HepG2 (cell line): Measurements from ENCODE around the gene GFOD1. TPM values are rescaled to one million over a fixed set of nuclear protein-coding genes. Genes with fewer than 3 reads are reported as not detected.

ENCODE experiments used
- ATAC-seq: fragments of 200-7000 bp; cut with Tn5 transposase; 3 replicates; pipeline ENCODE4 v1.9.1; 2020; ENCODE audit warnings: mild to moderate bottlenecking, moderate library complexity
- BruUV-seq: library from RNA; stranded (reverse); fragments of 400-500 nt; replicated peaks from 2 replicates; lab custom pipeline; 2021; lab: Mats Ljungman, UMichigan
- CTCF ChIA-PET: fragments of 300-600 bp; formaldehyde crosslinking; extraction: SDS; loops from one replicate; lab custom pipeline; 2021; ENCODE audit warnings: low total read pairs, inconsistent platforms, low intra/inter-chr PET ratio; lab: Yijun Ruan, JAX
- POLR2A ChIA-PET: fragments of 350-600 bp; sonication (Branson Sonifier 250); formaldehyde crosslinking; loops from one replicate; lab custom pipeline; 2020; ENCODE audit warnings: antibody characterized with exemption, inconsistent platforms; lab: Yijun Ruan, JAX
- DNase-seq: peaks from one replicate; pipeline ENCODE4 v3.0.0-alpha.2; 2015; ENCODE audit warnings: low spot score
- FAIRE-seq: peaks from 3 replicates; lab custom pipeline; 2011; peaks lifted over from hg19 to GRCh38; lab: Jason Lieb, UNC
- H2AFZ ChIP-seq: one replicate; pipeline ENCODE4 v1.6.1; 2011; ENCODE audit warnings: low read length, inconsistent platforms
- H3K27ac ChIP-seq: fragments of 300-600 bp; 3 replicates; pipeline ENCODE4 v1.8.0; 2011; ENCODE audit warnings: mixed run types, mild to moderate bottlenecking, mixed read lengths, low read length, inconsistent platforms; ENCODE audit not compliant: insufficient read depth; ENCODE audit errors: extremely low read length
- H3K27me3 ChIP-seq, 2 experiments: fragments of 200-600 bp in 1 of 2; 2 replicates in 1 of 2; 3 replicates in 1 of 2; pipeline versions ENCODE4 v1.6.0 to v1.8.0; 2011; ENCODE audit warnings: low read length in 2 of 2, mild to moderate bottlenecking in 2 of 2, moderate library complexity in 2 of 2, inconsistent platforms in 1 of 2; ENCODE audit not compliant: insufficient read depth in 2 of 2, control insufficient read depth in 1 of 2
- H3K36me3 ChIP-seq, 2 experiments: fragments of 200-600 bp in 1 of 2; replicated peaks in 1 of 2; 2 replicates in 1 of 2; 3 replicates in 1 of 2; pipeline versions ENCODE4 v1.5.1 to v1.8.0; 2011; ENCODE audit warnings: low read length in 2 of 2, inconsistent platforms in 1 of 2; ENCODE audit not compliant: insufficient read depth in 2 of 2, control insufficient read depth in 1 of 2
- H3K4me1 ChIP-seq: 2 replicates; pipeline ENCODE4 v1.5.1; 2012; ENCODE audit warnings: low read length, inconsistent platforms; ENCODE audit not compliant: insufficient read depth
- H3K4me2 ChIP-seq: 2 replicates; pipeline ENCODE4 v1.6.0; 2011; ENCODE audit warnings: low read depth, low read length, inconsistent platforms
- H3K4me3 ChIP-seq, 3 experiments: fragments of 200-600 bp in 1 of 3; sonication (generic), shearing (Covaris generic) in 1 of 3; replicated peaks in 1 of 3; 2 replicates each; pipeline ENCODE4 v1.5.1; 2011 to 2016; ENCODE audit warnings: low read length in 3 of 3, inconsistent platforms in 2 of 3, low read depth in 2 of 3, mild to moderate bottlenecking in 2 of 3, control low read depth in 1 of 3, mixed read lengths in 1 of 3; ENCODE audit not compliant: insufficient read depth in 1 of 3
- H3K79me2 ChIP-seq: one replicate; pipeline ENCODE4 v1.6.1; 2011; ENCODE audit warnings: low read length, inconsistent platforms; ENCODE audit not compliant: insufficient read depth
- H3K9ac ChIP-seq: 2 replicates; pipeline ENCODE4 v1.6.0; 2011; ENCODE audit warnings: mild to moderate bottlenecking, low read depth, low read length, inconsistent platforms; ENCODE audit not compliant: insufficient read depth
- H3K9me3 ChIP-seq: 2 replicates; pipeline ENCODE4 v1.5.1; 2012; ENCODE audit warnings: mild to moderate bottlenecking, low read length
- H4K20me1 ChIP-seq: 2 replicates; pipeline ENCODE4 v1.6.0; 2011; ENCODE audit warnings: inconsistent platforms, mild to moderate bottlenecking, low read length, moderate library complexity; ENCODE audit not compliant: insufficient read depth
- FOXO4 ChIP-seq: sonication (generic); formaldehyde crosslinking; conservative IDR thresholded peaks from 2 replicates; pipeline ENCODE4 v1.8.1; 2023; ENCODE audit warnings: missing genetic modification reagents
- KDM5A ChIP-seq: fragments of 200-600 bp; sonication (generic); IDR thresholded peaks from 2 replicates; pipeline ENCODE4 v1.7.0; 2018; ENCODE audit warnings: antibody characterized with exemption, mild to moderate bottlenecking, low read length, borderline replicate concordance
- MAFF ChIP-seq: IDR thresholded peaks from 2 replicates; pipeline ENCODE4 v1.6.1; 2011; ENCODE audit warnings: low read depth, low read length, improper control_type of control experiment
- MAFK ChIP-seq, 2 experiments: IDR thresholded peaks in 1 of 2; conservative IDR thresholded peaks in 1 of 2; 2 replicates each; pipeline ENCODE4 v1.6.1; 2011; ENCODE audit warnings: improper control_type of control experiment in 2 of 2, low read length in 2 of 2
- XRCC5 ChIP-seq: fragments of 200-400 bp; formaldehyde crosslinking; optimal IDR thresholded peaks from 2 replicates; pipeline ENCODE3; 2017; ENCODE audit warnings: mild to moderate bottlenecking, low read length
- ZC3H4 ChIP-seq: sonication (generic); formaldehyde crosslinking; IDR thresholded peaks from 2 replicates; pipeline ENCODE4 v1.4.0; 2020; ENCODE audit warnings: missing genetic modification reagents, borderline replicate concordance
- ZNF672 ChIP-seq: sonication (generic); formaldehyde crosslinking; IDR thresholded peaks from 2 replicates; pipeline ENCODE4 v1.8.1; 2022; ENCODE audit warnings: missing genetic modification reagents
- WGBS: methylation state at CpG from one replicate; pipeline ENCODE4 v1.1.6; 2017; ENCODE audit warnings: low lambda C conversion rate; 5-methylcytosine and 5-hydroxymethylcytosine counted together
- in situ Hi-C: cut with HindIII; loops from 2 replicates; pipeline ENCODE4 v1.10.0; 2017; ENCODE audit warnings: low pct_unique_long_range_greater_than_20kb; ENCODE audit not compliant: extremely low pct_ligation_motif_present
- intact Hi-C: fragments of 100-400 bp; cut with micrococcal nuclease; formaldehyde crosslinking; loops from one replicate; pipeline ENCODE4 v1.10.0; 2022; ENCODE audit not compliant: unreplicated experiment
- polyA plus RNA-seq, 8 experiments: library from polyadenylated mRNA; depleted of rRNA in 3 of 8; stranded (reverse) in 7 of 8; unstranded in 1 of 8; fragments of >200 nt; fragmentation: Illumina TruSeq in 4 of 8; extraction: Trizol in 4 of 8; gene quantifications; 2 replicates each; pipeline versions ENCODE4 v1.2.1 to v1.2.3, GENCODE V29; 2011 to 2016; ENCODE audit warnings: low read depth in 4 of 8, missing spikeins in 1 of 8, mixed read lengths in 1 of 8; ENCODE audit not compliant: insufficient read depth in 1 of 8
- total RNA-seq, 5 experiments: library from RNA; depleted of rRNA; stranded (reverse); fragments of >200 nt; fragmentation: Illumina TruSeq; extraction: Trizol; gene quantifications; 2 replicates each; pipeline ENCODE4 v1.2.3, GENCODE V29; 2016; ENCODE audit warnings: low read depth in 1 of 5
- TF ChIP-seq, protein P1 (sequence below): sonication (generic); formaldehyde crosslinking; IDR thresholded peaks from 2 replicates; pipeline ENCODE4 v1.8.1; 2023; ENCODE audit warnings: mild to moderate bottlenecking, missing genetic modification reagents

GFOD1 gene
- total and polyA plus RNA-seq, 2 of the 13 experiments (the other 11 are each of a cell fraction or from before 2014, with no cell fraction given), result 1.9 to 6.4 TPM

DNA sequence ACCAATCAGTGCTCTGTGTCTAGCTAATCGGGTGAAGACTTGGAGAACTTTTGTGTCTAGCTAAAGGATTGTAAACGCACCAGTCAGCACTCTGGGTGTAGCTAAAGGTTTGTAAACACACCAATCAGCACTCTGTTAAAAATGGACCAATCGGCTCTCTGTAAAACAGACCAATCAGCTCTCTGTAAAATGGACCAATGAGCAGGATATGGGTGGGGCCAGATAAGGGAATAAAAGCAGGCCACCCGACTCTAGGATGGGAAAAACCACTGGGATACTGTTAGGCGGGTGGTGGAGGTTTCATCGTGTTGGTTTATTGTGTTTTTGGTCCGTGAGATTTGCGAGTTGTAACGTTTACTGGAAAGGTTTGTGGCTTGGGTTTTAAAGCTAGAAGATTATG lies 25.5 kb upstream of the GFOD1 start:
- DNase-seq, result no peak
- in situ Hi-C loops, result no loop called here
- H3K27ac ChIP-seq, result no peak overlapping the region
- peaks cover 2 to 15% of the 10 kb centered on the region in 2 experiments; a peak in 3 of 5 replicates for H3K27me3 ChIP-seq
- no peak overlapping the region for H3K9ac ChIP-seq
- intact Hi-C loops, result loop anchor here (5.0 kb wide), 1 partner anchor 384 kb away; no protein-coding TSS in a partner anchor
- H4K20me1 ChIP-seq, result no peaks in the 10 kb centered on the region
- ATAC-seq, result no peak
- H3K36me3 ChIP-seq, result no peaks in the 10 kb centered on the region
- H3K4me1 ChIP-seq, result peaks cover 14% of the 10 kb centered on the region
- no peak overlapping the region for H2AFZ ChIP-seq
- POLR2A ChIA-PET, result no interaction called here
- CTCF ChIA-PET, result no interaction called here
- no peak overlapping the region for H3K4me3 ChIP-seq
- BruUV-seq, result no TSS peak
- no peaks in the 10 kb centered on the region for H3K79me2 ChIP-seq
- H3K4me2 ChIP-seq, result no peak overlapping the region
- no peak for FAIRE-seq
- no peaks in the 10 kb centered on the region for H3K9me3 ChIP-seq
- 77% methylated on average over 9 of the region's 9 CpGs for WGBS
- TF ChIP-seq ZNF672 (CRISPR knock-in tag), result no peak
- TF ChIP-seq MAFK (conservative IDR thresholded peaks at IDR 0.05 in 1 of 2, IDR thresholded peaks at IDR 0.05 in 1 of 2; ENCODE audit: low read length in 2 of 2), result 0 out of 4 replicates have a peak, but pooled peaks of 1 of the 2 experiments have one; percentile 4
- TF ChIP-seq XRCC5, result no peak
- TF ChIP-seq MAFF, result peak; percentile 9; the same call in 1 of the 2 replicates
- TF ChIP-seq, all 625 proteins: peak for 2

DNA sequence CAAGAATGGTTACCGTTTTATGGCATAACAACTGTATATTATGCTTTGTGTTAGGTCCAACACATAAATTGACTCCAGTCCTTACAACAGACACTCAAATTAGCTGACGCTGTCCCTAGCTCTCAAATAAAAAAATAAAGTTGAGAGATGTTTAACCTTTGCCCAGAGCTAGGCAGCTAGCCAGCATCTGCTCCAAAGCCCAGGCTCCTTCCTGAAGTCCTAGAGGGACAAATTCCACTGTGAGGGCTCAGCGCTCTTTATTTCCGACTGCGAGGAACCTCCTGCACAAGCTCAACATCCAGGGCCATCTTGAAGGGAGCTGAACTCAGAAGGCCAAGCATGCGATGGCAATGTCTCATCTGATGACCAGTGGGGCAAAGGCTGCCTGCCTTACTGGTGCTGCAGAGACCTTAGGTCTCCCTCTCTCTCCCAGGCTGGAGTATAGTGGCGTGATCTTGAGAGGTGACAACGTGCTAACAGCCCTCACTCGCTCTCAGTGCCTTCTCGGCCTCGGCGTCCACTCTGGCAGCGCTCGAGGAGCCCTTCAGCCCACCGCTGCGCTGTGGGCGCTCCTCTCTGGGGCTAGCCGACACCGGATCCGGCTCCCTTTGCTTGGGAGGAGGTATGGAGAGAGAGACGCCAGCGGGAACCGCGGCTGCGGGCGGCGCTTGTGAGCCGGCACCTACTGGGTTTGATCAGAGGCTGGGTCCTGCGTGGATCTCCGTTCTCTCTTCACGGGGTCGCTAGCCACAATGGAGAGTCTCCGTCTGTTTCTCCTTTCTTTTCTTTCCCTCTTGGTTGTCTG lies 24.7 kb upstream of the GFOD1 start:
- ChIA-PET CTCF (no interaction called here), POLR2A (no interaction called here)
- H3K4me2 ChIP-seq, result no peak overlapping the region; the same call in 1 of the 2 replicates
- no peaks in the 10 kb centered on the region for H3K36me3 ChIP-seq
- no peak overlapping the region for H3K27ac ChIP-seq
- DNase-seq (no peak), FAIRE-seq (no peak), ATAC-seq (peak; percentile 32; the same call in 2 of the 3 replicates)
- in situ Hi-C loops, result no loop called here
- no peaks in the 10 kb centered on the region for H3K79me2 ChIP-seq
- no peak overlapping the region for H3K4me3 ChIP-seq
- no peaks in the 10 kb centered on the region for H4K20me1 ChIP-seq
- no peak for TF ChIP-seq KDM5A
- no peak for TF ChIP-seq ZC3H4
- TF ChIP-seq, protein P1, sequence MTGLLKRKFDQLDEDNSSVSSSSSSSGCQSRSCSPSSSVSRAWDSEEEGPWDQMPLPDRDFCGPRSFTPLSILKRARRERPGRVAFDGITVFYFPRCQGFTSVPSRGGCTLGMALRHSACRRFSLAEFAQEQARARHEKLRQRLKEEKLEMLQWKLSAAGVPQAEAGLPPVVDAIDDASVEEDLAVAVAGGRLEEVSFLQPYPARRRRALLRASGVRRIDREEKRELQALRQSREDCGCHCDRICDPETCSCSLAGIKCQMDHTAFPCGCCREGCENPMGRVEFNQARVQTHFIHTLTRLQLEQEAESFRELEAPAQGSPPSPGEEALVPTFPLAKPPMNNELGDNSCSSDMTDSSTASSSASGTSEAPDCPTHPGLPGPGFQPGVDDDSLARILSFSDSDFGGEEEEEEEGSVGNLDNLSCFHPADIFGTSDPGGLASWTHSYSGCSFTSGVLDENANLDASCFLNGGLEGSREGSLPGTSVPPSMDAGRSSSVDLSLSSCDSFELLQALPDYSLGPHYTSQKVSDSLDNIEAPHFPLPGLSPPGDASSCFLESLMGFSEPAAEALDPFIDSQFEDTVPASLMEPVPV (CRISPR knock-in tag), result no peak
- 0 out of 2 replicates have a peak, but pooled peaks have one; percentile 78 for TF ChIP-seq FOXO4
- 78% methylated on average over 33 of the region's 33 CpGs for WGBS
- peaks cover 11% of the 10 kb centered on the region for H3K4me1 ChIP-seq
- peaks cover 2 to 14% of the 10 kb centered on the region in 2 experiments; a peak in 3 of 5 replicates for H3K27me3 ChIP-seq
- no peak overlapping the region for H2AFZ ChIP-seq
- H3K9me3 ChIP-seq, result no peaks in the 10 kb centered on the region
- BruUV-seq, result no TSS peak
- intact Hi-C loops, result loop anchor here (5.0 kb wide), 1 partner anchor 385 kb away; no protein-coding TSS in a partner anchor
- no peak overlapping the region for H3K9ac ChIP-seq
